Erythroblast (primary cell): Measurements from ENCODE around the gene NKD2.

Source experiments
- GATA1 ChIP-seq: IDR thresholded peaks from 2 replicates; pipeline ENCODE4 v1.6.1; 2011; ENCODE audit warnings: low read depth, mild to moderate bottlenecking, control low read depth, low read length, moderate library complexity
- POLR2A ChIP-seq: IDR thresholded peaks from 2 replicates; pipeline ENCODE4 v1.6.1; 2011; ENCODE audit warnings: mild to moderate bottlenecking, low read length

DNA sequence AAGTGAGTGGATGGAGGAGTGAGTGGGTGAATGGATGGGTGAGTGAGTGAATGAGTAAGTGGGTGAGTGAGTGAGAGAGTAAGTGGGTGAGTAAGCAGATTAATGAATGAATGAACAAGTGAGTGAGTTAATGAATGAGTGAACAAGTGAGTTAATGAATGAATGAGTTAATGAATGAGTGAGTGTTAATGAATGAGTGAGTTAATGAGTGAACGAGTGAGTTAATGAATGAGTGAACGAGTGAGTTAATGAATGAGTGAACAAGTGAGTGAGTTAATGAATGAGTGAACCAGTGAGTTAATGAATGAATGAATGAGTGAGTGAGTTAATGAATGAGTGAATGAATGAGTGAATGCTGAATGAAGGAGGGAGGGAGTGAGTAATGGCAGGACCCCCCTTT is 26.4 kb downstream of the NKD2 start:
- TF ChIP-seq POLR2A: no peak
- no peak for TF ChIP-seq GATA1
